H1 (cell line): Measurements from ENCODE around the gene BBX. TPM values are rescaled to one million over a fixed set of nuclear protein-coding genes. Genes with fewer than 3 reads are reported as not detected.

Experiments
- CTCF ChIA-PET: fragments of 300-600 bp; sonication (Branson Sonifier 250); formaldehyde crosslinking; loops from one replicate; lab custom pipeline; 2021; ENCODE audit not compliant: partially characterized antibody; lab: Charles Lee
- POLR2A ChIA-PET: fragments of 300-600 bp; sonication (Branson Sonifier 250); formaldehyde crosslinking; loops from one replicate; lab custom pipeline; 2021; ENCODE audit warnings: inconsistent platforms; ENCODE audit not compliant: partially characterized antibody; lab: Charles Lee
- DNase-seq, 2 experiments: peaks; one replicate each; pipeline versions ENCODE4 v3.0.0 to v3.0.0-alpha.2; 2010 to 2022; ENCODE audit warnings: low spot score in 2 of 2, low read depth in 1 of 2, mixed read lengths in 1 of 2
- FAIRE-seq: peaks from 2 replicates; lab custom pipeline; 2011; peaks lifted over from hg19 to GRCh38; lab: Jason Lieb, UNC
- H2AFZ ChIP-seq: 2 replicates; pipeline ENCODE4 v1.8.1; 2012; ENCODE audit warnings: low read length, inconsistent platforms
- H2AK5ac ChIP-seq: 2 replicates; pipeline ENCODE4 v1.6.1; 2013; ENCODE audit warnings: low read depth, low read length
- H2BK120ac ChIP-seq: replicated peaks from 2 replicates; pipeline ENCODE3; 2013; ENCODE audit warnings: low read depth, low read length, inconsistent platforms
- H2BK12ac ChIP-seq: 2 replicates; pipeline ENCODE4 v1.6.1; 2013; ENCODE audit warnings: low read depth, low read length
- H2BK15ac ChIP-seq: 2 replicates; pipeline ENCODE4 v1.6.1; 2013; ENCODE audit warnings: low read length
- H2BK20ac ChIP-seq: 2 replicates; pipeline ENCODE4 v1.6.1; 2013; ENCODE audit warnings: low read length
- H2BK5ac ChIP-seq: 2 replicates; pipeline ENCODE4 v1.6.1; 2013; ENCODE audit warnings: low read depth, low read length
- H3K14ac ChIP-seq: 2 replicates; pipeline ENCODE4 v1.6.1; 2013; ENCODE audit warnings: inconsistent platforms; ENCODE audit not compliant: insufficient read length
- H3K18ac ChIP-seq: 2 replicates; pipeline ENCODE4 v1.6.1; 2013; ENCODE audit warnings: low read length; ENCODE audit errors: extremely low read depth
- H3K23ac ChIP-seq: 2 replicates; pipeline ENCODE4 v1.6.1; 2013; ENCODE audit warnings: inconsistent platforms; ENCODE audit not compliant: insufficient read length
- H3K23me2 ChIP-seq: 2 replicates; pipeline ENCODE4 v1.6.1; 2013; ENCODE audit warnings: low read depth, low read length
- H3K27ac ChIP-seq: 2 replicates; pipeline ENCODE4 v1.6.1; 2011; ENCODE audit warnings: low read depth, low read length, inconsistent platforms
- H3K27me3 ChIP-seq, 4 experiments: replicated peaks in 1 of 4; 1 replicate in 1 of 4; 2 replicates in 3 of 4; pipeline versions ENCODE4 v1.6.1 to v1.8.1; 2011 to 2013; ENCODE audit warnings: low read length in 3 of 4, mild to moderate bottlenecking in 3 of 4, inconsistent platforms in 2 of 4, mixed read lengths in 2 of 4, moderate library complexity in 1 of 4; ENCODE audit not compliant: control insufficient read depth in 3 of 4, insufficient read depth in 3 of 4; ENCODE audit errors: extremely low read depth in 1 of 4
- H3K36me3 ChIP-seq, 4 experiments: 2 replicates each; pipeline versions ENCODE4 v1.6.1 to v1.8.1; 2011 to 2013; ENCODE audit warnings: mild to moderate bottlenecking in 4 of 4, low read length in 3 of 4, moderate library complexity in 2 of 4, control low read depth in 1 of 4, inconsistent platforms in 1 of 4; ENCODE audit not compliant: insufficient read depth in 4 of 4, control insufficient read depth in 2 of 4
- H3K4ac ChIP-seq: replicated peaks from 2 replicates; pipeline ENCODE3; 2013; ENCODE audit warnings: low read length, low read depth, mixed read lengths, inconsistent platforms; ENCODE audit not compliant: insufficient read length
- H3K4me1 ChIP-seq, 4 experiments: replicated peaks in 1 of 4; 1 replicate in 1 of 4; 2 replicates in 3 of 4; pipeline versions ENCODE4 v1.6.1 to v1.8.1; 2011 to 2013; ENCODE audit warnings: low read length in 3 of 4, inconsistent platforms in 2 of 4, mixed read lengths in 1 of 4; ENCODE audit not compliant: insufficient read depth in 4 of 4, control insufficient read depth in 3 of 4
- H3K4me2 ChIP-seq, 2 experiments: 2 replicates each; pipeline versions ENCODE4 v1.6.1 to v1.8.1; 2011 to 2013; ENCODE audit warnings: low read depth in 2 of 2, low read length in 2 of 2, control low read depth in 1 of 2, inconsistent platforms in 1 of 2, mild to moderate bottlenecking in 1 of 2; ENCODE audit not compliant: insufficient read depth in 1 of 2
- H3K4me3 ChIP-seq, 4 experiments: fragments of 200-600, 300-600 bp in 1 of 4; sonication (generic), shearing (Covaris generic), sonication (Bioruptor Twin) in 1 of 4; 2 replicates each; pipeline versions ENCODE4 v1.5.1 to v1.8.1; 2011 to 2016; ENCODE audit warnings: low read length in 4 of 4, low read depth in 3 of 4, control low read depth in 2 of 4, inconsistent platforms in 2 of 4, mild to moderate bottlenecking in 2 of 4, mixed read lengths in 1 of 4, moderate library complexity in 1 of 4; ENCODE audit not compliant: insufficient read depth in 2 of 4; ENCODE audit errors: extremely low read depth in 1 of 4
- H3K56ac ChIP-seq: replicated peaks from 2 replicates; pipeline ENCODE3; 2013; ENCODE audit warnings: low read depth, mild to moderate bottlenecking, mixed read lengths, low read length, inconsistent platforms; ENCODE audit not compliant: insufficient read length
- H3K79me1 ChIP-seq: 2 replicates; pipeline ENCODE4 v1.6.1; 2013; ENCODE audit warnings: low read depth, low read length, control low read depth
- H3K79me2 ChIP-seq, 2 experiments: 2 replicates each; pipeline versions ENCODE4 v1.6.1 to v1.8.1; 2012 to 2013; ENCODE audit warnings: low read length in 2 of 2, mild to moderate bottlenecking in 2 of 2, inconsistent platforms in 1 of 2; ENCODE audit not compliant: insufficient read depth in 2 of 2, control insufficient read depth in 1 of 2
- H3K9ac ChIP-seq, 4 experiments: replicated peaks in 1 of 4; 1 replicate in 1 of 4; 2 replicates in 3 of 4; pipeline versions ENCODE4 v1.6.1 to v1.8.1; 2011 to 2013; ENCODE audit warnings: low read depth in 3 of 4, low read length in 3 of 4, control low read depth in 2 of 4, mild to moderate bottlenecking in 2 of 4, moderate library complexity in 2 of 4, inconsistent platforms in 1 of 4; ENCODE audit errors: extremely low read depth in 1 of 4
- H3K9me3 ChIP-seq, 2 experiments: 2 replicates each; pipeline versions ENCODE4 v1.6.1 to v1.8.1; 2012 to 2013; ENCODE audit warnings: mild to moderate bottlenecking in 2 of 2, moderate library complexity in 2 of 2, control low read depth in 1 of 2, inconsistent platforms in 1 of 2, low read depth in 1 of 2, low read length in 1 of 2, mixed read lengths in 1 of 2; ENCODE audit not compliant: insufficient read depth in 2 of 2
- H4K20me1 ChIP-seq, 2 experiments: replicated peaks in 1 of 2; 2 replicates each; pipeline versions ENCODE3 to v1.8.1; 2011 to 2013; ENCODE audit warnings: inconsistent platforms in 2 of 2, low read length in 2 of 2, mild to moderate bottlenecking in 1 of 2; ENCODE audit not compliant: insufficient read depth in 2 of 2, control insufficient read depth in 1 of 2
- H4K5ac ChIP-seq: 2 replicates; pipeline ENCODE4 v1.6.1; 2013; ENCODE audit warnings: low read length, low read depth, mixed read lengths, inconsistent platforms; ENCODE audit not compliant: insufficient read length
- H4K8ac ChIP-seq: 2 replicates; pipeline ENCODE4 v1.8.0; 2013; ENCODE audit warnings: mild to moderate bottlenecking, moderate library complexity, low read length, inconsistent platforms; ENCODE audit not compliant: insufficient read depth; ENCODE audit errors: extremely low read depth
- H4K91ac ChIP-seq: replicated peaks from 2 replicates; pipeline ENCODE3; 2013; ENCODE audit warnings: low read length, mixed read lengths, inconsistent platforms; ENCODE audit not compliant: insufficient read length
- ASH2L ChIP-seq: fragments of 200-600, 300-600 bp; sonication (generic); IDR thresholded peaks from one replicate; pipeline ENCODE4 v1.7.1; 2017; ENCODE audit warnings: low read length
- BRCA1 ChIP-seq: IDR thresholded peaks from 2 replicates; pipeline ENCODE4 v1.6.1; 2012; ENCODE audit warnings: low read depth, low read length, improper control_type of control experiment
- CBX5 ChIP-seq: fragments of 300-800, 300-1000 bp; sonication (generic); IDR thresholded peaks from 2 replicates; pipeline ENCODE4 v1.7.1; 2016; ENCODE audit warnings: antibody characterized with exemption, low read length, low read depth
- EGR1 ChIP-seq: IDR thresholded peaks from 2 replicates; pipeline ENCODE4 v1.6.1; 2011; ENCODE audit warnings: low read depth, low read length, borderline replicate concordance
- EP300 ChIP-seq, 2 experiments: IDR thresholded peaks; 1 replicate in 1 of 2; 2 replicates in 1 of 2; pipeline ENCODE4 v1.6.1; 2011 to 2012; ENCODE audit warnings: low read depth in 2 of 2, low read length in 2 of 2, mild to moderate bottlenecking in 2 of 2, borderline replicate concordance in 1 of 2, inconsistent platforms in 1 of 2, moderate library complexity in 1 of 2
- GTF2F1 ChIP-seq: IDR thresholded peaks from 2 replicates; pipeline ENCODE4 v1.6.1; 2012; ENCODE audit warnings: low read depth, low read length, improper control_type of control experiment, borderline replicate concordance
- HDAC6 ChIP-seq: IDR thresholded peaks from one replicate; pipeline ENCODE4 v1.7.1; 2012; ENCODE audit warnings: low read depth, mild to moderate bottlenecking, inconsistent platforms, low read length, moderate library complexity
- JUND ChIP-seq: IDR thresholded peaks from 2 replicates; pipeline ENCODE4 v1.6.1; 2011; ENCODE audit warnings: mild to moderate bottlenecking, improper control_type of control experiment, low read length
- KDM1A ChIP-seq: fragments of 200-600, 300-600 bp; sonication (generic); IDR thresholded peaks from 2 replicates; pipeline ENCODE4 v1.7.1; 2016; ENCODE audit warnings: mild to moderate bottlenecking, low read length, borderline replicate concordance
- KDM5A ChIP-seq: fragments of 200-600 bp; IDR thresholded peaks from 2 replicates; pipeline ENCODE4 v1.7.1; 2012; ENCODE audit warnings: mild to moderate bottlenecking, low read length, inconsistent platforms, mixed read lengths
- NANOG ChIP-seq: IDR thresholded peaks from 2 replicates; pipeline ENCODE4 v1.6.1; 2011; ENCODE audit warnings: low read length, low read depth, mild to moderate bottlenecking, inconsistent platforms; ENCODE audit not compliant: insufficient read depth, poor library complexity, severe bottlenecking
- SIX5 ChIP-seq: IDR thresholded peaks from 2 replicates; pipeline ENCODE4 v1.6.1; 2011; ENCODE audit warnings: mild to moderate bottlenecking, low read depth, low read length
- TAF1 ChIP-seq: IDR thresholded peaks from 2 replicates; pipeline ENCODE4 v1.6.1; 2011; ENCODE audit warnings: mild to moderate bottlenecking, low read depth, low read length
- ZNF274 ChIP-seq: IDR thresholded peaks from 2 replicates; pipeline ENCODE4 v1.7.0; 2012; ENCODE audit warnings: low read length, borderline replicate concordance; ENCODE audit errors: extremely low read depth
- WGBS, 2 experiments: shearing (Covaris generic) in 1 of 2; methylation state at CpG; one replicate each; pipeline versions ENCODE4 v1.1.6 to v1.1.7; 2013 to 2015; ENCODE audit warnings: low lambda C conversion rate in 2 of 2, mixed read lengths in 2 of 2, inconsistent platforms in 1 of 2, low coverage in 1 of 2, missing lambda C conversion rate in 1 of 2; ENCODE audit not compliant: insufficient replicate concordance in 2 of 2, insufficient coverage in 1 of 2, insufficient read length in 1 of 2; ENCODE audit errors: extremely low coverage in 1 of 2, missing lambda C conversion rate in 1 of 2; 5-methylcytosine and 5-hydroxymethylcytosine counted together
- polyA plus RNA-seq, 7 experiments: library from polyadenylated mRNA; depleted of rRNA in 3 of 7; stranded (reverse) in 5 of 7; unstranded in 2 of 7; fragments of >200 nt in 5 of 7; fragments of 200-250 nt in 2 of 7; gene quantifications; 1 replicate in 5 of 7; 2 replicates in 1 of 7; 4 replicates in 1 of 7; pipeline versions ENCODE4 v1.2.1 to v1.2.3, GENCODE V29; 2011 to 2013; ENCODE audit warnings: missing spikeins in 2 of 7, mixed read lengths in 2 of 7
- total RNA-seq: library from RNA; stranded (reverse); fragmentation: NEBNext Ultra II Directional; extraction: Animal tissue kit (Norgen Biotek cat#: 25700); gene quantifications from 2 replicates; pipeline ENCODE4 v1.2.1, GENCODE V29; 2021

The BBX gene
- total and polyA plus RNA-seq, 2 of the 8 experiments (the other 6 are each of a cell fraction or from before 2014, with no cell fraction given) = 11.0 to 42.5 TPM

DNA sequence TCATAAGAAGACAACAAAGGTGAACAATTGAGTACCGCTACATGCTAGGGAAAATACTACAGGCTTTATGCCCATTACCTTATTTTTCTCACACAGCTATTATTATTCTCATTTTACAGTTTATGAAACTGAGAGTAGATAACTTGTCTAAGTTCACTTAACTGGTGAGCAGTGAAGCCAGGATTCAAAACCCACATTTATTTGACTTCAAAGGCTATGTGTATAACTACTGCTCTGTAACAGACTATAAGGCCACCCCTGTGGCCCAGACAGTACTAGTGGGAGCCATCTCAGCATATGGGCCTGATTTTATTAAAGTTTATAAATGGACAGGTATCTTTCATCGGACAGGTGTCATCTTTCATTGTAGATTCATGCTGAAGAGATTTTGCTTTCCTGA, 14.4 kb upstream of the BBX start:
- H4K91ac ChIP-seq = no peak overlapping the region
- no peak overlapping the region for H2BK120ac ChIP-seq
- H2AK5ac ChIP-seq = no peak overlapping the region
- no peak overlapping the region for H2BK12ac ChIP-seq
- H3K79me1 ChIP-seq = no peaks in the 10 kb centered on the region
- no peaks in the 10 kb centered on the region for H4K20me1 ChIP-seq
- no peaks in the 10 kb centered on the region; the same call in 1 of the 2 replicates for H3K23me2 ChIP-seq
- no peak overlapping the region for H2BK15ac ChIP-seq
- no peaks in the 10 kb centered on the region for H3K79me2 ChIP-seq
- no peak overlapping the region for H4K8ac ChIP-seq
- no peaks in the 10 kb centered on the region for H3K9me3 ChIP-seq
- DNase-seq (no peak), FAIRE-seq (no peak)
- no peak overlapping the region for H3K4me3 ChIP-seq
- no peak overlapping the region for H3K14ac ChIP-seq
- no peak overlapping the region for H2BK5ac ChIP-seq
- no peak overlapping the region for H3K9ac ChIP-seq
- H2AFZ ChIP-seq = no peak overlapping the region
- H3K27me3 ChIP-seq = no peaks in the 10 kb centered on the region
- TF ChIP-seq BRCA1 (no peak), KDM5A (no peak), GTF2F1 (no peak), ASH2L (no peak), KDM1A (no peak), HDAC6 (no peak), CBX5 (no peak), SIX5 (no peak), EP300 (IDR thresholded peaks at IDR 0.05; ENCODE audit: borderline replicate concordance in 1 of 2, low read depth in 2 of 2, low read length in 2 of 2) (no peak), TAF1 (no peak), NANOG (no peak), EGR1 (no peak), JUND (no peak), ZNF274 (no peak)
- H3K4me1 ChIP-seq = no peaks in the 10 kb centered on the region
- no peak overlapping the region for H3K4me2 ChIP-seq
- H2BK20ac ChIP-seq = no peak overlapping the region
- H3K36me3 ChIP-seq = no peaks in the 10 kb centered on the region
- H4K5ac ChIP-seq = no peak overlapping the region
- no peak overlapping the region for H3K23ac ChIP-seq
- ChIA-PET POLR2A (no interaction called here), CTCF (interaction anchor here (0.7 kb wide), 1 partner anchor 272 kb away, joined by 3 read pairs; no protein-coding TSS in a partner anchor)
- no peak overlapping the region for H3K27ac ChIP-seq
- no peak overlapping the region for H3K4ac ChIP-seq
- 93% methylated on average over 2 of the region's 2 CpGs; no CpG with 5 or more reads in 1 of the 2 experiments for WGBS, 2 experiments
- no peak overlapping the region for H3K18ac ChIP-seq
- H3K56ac ChIP-seq = no peak overlapping the region
